RCC 7860 (cell line): ENCODE measurements around the gene PALMD.

Source experiments
- DNase-seq: peaks from one replicate; pipeline ENCODE4 v3.0.0-alpha.2; 2015; ENCODE audit warnings: low spot score
- FAIRE-seq: peaks from 2 replicates; lab custom pipeline; 2012; peaks lifted over from hg19 to GRCh38; lab: Jason Lieb, UNC

Gene PALMD

DNA sequence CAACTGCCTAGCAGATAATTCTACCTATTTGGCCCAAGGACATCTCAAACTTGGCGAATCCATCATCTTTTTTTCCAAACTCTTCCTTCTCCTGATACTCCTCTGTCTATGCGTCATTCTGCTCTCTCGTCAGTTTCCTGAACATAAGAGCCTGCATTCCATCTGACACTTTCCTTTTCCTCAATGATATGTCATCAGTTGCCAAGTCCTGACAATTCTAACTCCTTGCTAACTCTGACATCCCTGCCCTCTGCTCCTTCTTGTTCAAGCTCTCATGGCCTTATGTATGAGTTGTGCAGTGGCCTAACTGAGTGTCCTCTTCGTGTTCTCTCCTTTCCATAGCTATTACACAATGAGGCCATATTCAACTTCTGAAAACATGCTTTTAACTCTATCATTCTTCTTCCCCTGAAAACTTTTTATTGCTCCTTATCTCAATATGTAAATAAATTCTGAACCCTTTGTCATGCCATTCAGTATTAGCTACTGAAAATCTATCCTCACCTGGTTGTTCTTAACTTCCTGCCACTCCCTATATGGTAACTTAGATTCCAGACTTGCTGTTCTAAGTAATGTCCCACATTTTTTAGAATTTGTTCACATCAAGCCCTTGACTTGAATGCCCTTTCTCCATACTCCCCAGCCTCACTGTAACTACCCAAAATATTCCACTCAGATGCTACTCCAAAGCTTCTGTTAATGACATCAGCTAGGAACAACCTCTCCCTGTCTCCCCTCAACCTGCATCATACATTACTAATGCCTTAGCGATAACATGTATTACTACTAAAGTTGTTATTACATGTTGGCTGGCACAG, 11.5 kb downstream of the PALMD start:
- FAIRE-seq: no peak
- no peak for DNase-seq

DNA sequence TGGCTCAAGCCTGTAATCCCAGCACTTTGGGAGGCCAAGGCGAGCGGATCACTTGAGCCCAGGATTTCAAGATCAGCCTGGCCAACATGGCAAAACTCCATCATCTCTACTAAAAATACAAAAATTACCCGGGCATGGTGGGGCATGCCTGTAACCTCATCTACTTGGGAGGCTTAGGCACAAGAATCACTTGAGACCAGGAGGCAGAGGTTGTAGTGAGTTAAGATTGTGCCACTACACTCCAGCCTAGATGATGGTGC, 12.0 kb downstream of the PALMD start:
- no peak for FAIRE-seq
- no peak for DNase-seq

DNA sequence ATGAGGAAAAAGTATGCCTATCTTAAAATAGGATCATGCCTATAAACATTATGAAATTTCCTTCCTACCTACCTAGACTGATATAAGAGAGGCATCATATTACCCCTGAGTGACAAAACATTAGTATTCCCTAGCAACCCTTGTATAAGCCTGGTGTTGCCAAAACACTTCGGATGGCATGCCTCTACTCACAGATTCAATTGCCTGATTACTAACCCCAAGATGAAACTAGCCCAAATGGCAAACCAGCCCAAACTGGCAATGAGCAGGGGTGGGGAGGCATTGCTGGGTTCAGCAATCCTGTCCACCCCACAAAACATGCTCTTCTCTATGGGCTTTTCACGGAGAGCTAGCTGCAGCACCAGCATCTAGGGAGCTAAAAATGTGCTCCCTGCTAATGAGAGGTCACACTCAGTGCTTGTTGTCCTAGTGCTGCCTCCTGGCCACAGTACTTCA, 13.9 kb downstream of the PALMD start:
- no peak for DNase-seq
- no peak for FAIRE-seq

DNA sequence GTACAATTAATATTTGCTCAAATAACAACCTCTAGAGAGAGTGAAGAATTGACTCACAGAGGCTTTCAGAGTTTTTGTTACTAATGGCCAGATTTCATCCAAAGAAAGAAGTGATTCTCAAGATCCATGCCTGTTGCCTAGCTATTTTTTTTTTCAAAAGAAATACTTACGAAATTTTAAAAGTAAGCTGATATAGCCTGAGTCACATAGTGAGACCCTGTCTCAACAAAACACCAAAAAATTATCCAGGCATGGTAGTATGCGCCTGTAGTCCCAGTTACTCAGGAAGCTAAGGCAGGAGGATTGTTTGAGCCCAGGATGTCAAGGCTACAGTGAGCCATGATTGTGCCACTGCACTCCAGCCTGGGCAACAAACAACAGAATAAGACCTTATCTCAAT, 14.6 kb downstream of the PALMD start:
- no peak for FAIRE-seq

DNA sequence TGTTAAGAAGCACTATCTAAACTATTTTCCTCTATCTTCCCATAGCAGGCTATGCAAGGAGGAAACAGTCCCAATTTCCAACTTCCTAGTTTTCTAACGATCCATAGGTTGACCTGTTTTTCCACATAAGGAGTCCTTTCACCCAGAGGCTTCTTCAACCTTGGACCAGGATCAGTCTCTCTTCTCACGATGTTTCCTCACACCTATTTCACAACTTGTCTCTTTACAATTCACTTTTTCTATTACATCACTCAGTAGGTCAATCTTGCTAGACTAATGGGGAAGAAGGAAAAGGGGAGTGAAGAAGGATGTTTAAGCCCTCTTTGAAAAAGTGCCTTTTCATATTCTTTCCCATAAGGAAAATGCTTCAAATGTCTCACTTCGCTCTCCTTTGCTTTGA, 15.9 kb downstream of the PALMD start:
- DNase-seq (no peak), FAIRE-seq (no peak)

More for the DNA sequence above, 14.6 kb downstream of the PALMD start:
- DNase-seq: no peak

DNA sequence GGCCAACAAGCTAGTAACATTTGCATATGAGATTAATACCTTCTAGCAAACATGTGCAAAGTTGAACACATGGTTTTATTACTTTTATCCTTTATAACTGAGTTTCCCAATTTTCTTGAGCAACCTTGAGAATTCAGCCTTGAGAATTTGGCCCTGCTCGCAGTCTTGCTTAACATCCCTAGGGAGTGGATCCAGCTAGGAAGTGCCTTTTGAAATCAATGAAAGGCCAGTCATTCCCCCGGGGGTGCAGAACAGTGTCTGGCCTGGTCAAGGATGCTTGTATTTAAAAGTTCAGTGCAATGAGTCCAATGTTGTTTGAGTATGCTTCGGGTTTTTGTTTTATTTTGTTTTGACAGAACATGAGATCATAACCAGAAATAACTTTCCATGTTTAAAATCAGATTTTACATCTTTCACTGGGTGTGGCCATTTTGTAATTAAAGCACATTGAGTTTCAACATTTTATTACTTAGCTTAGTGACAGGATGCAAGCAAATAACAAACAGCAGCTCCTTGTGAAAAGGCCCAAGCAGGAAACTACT, 16.7 kb downstream of the PALMD start:
- no peak for DNase-seq
- no peak for FAIRE-seq

DNA sequence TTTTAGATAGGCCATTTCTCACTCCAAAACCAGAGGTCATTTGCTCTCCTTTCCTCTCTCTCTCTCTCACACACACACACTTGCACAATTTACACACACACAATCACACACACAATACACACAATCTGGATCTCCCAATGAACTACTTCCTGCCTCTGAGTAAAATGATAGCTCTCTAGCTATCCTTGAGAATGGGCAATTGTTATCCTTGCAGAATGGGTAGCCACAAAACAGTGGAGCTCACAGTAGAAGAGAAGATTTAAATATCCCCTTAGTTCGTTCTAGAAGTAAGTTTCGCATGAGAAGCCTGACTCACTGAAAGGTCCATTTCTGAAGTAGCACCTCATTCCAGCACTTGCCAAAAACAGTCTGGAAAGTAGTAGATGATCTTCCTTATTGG, 17.6 kb downstream of the PALMD start:
- no peak for FAIRE-seq
- no peak for DNase-seq

DNA sequence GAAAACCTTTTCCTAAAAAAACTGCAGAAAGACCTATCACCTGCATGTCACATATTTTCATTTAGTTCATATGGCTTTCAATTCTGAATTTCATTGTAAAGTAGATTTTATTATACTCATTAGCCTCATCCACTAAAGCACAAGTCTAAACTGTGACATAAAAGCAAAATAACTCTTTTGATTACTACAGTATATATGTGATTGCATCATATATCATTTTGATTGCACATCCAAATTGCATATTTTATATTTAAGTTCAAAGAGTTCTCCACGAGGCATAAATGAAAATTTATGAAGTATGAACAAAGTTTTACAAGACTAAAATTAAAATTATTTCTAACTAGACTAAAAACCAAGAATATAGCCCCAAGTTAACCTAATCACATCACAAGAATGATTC, 19.3 kb downstream of the PALMD start:
- DNase-seq: no peak
- FAIRE-seq: no peak

DNA sequence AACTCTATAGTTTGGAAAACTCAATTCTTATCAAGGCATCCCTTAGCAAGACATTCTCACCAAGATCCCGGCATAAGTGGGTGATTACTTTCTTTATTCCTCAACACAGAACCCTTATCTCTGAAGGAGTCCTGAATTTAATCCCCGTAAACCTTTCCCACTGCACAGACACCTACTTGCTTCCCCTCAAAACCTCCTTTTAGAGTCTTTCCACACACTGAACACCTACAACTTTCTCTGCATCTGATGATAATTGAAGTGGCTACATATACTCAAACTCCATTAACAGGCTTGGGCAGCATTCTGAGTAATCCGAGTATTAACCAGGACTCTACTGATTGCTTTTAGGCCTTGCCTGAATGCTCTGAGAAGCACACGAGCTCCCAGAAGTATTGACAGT, 23.5 kb downstream of the PALMD start:
- no peak for FAIRE-seq
- DNase-seq: no peak

DNA sequence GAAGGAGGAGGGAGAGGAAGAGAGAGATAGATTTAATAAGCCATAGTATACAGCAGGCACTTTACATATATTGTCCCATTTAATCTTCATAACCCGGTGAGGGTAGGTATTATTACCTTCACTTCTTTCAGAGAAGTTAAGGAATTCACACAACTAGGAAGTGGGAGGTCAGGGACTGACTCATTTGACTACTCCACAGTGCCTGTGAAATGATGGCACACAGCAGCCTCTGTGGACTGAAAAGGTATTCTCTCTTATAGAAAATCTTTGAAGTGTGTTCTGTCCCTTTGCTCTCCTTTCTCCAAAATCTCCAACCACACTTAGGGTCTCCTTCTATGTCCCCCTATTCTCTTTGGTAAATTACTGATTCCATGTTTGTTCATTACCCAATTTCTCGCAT, 23.9 kb downstream of the PALMD start:
- DNase-seq: no peak
- no peak for FAIRE-seq

DNA sequence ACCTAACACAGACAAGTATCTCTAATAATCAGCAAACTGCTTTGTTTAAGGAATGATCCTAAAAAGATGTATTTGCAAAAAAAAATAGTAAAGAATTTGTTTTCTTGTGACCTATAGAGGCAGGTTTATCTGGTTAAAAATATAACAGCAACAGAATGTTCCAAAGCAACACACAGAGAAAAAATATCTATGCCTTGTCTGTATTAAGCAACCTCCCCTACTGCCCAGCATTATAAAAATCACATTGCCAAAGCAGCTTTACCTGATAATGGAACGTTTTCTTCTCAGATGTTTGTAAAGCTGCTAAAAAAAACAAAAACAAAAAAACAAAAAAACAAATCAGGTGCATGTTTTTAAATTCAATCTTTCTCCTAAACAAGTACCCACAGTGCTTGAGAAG, 24.7 kb downstream of the PALMD start:
- DNase-seq (no peak), FAIRE-seq (no peak)

DNA sequence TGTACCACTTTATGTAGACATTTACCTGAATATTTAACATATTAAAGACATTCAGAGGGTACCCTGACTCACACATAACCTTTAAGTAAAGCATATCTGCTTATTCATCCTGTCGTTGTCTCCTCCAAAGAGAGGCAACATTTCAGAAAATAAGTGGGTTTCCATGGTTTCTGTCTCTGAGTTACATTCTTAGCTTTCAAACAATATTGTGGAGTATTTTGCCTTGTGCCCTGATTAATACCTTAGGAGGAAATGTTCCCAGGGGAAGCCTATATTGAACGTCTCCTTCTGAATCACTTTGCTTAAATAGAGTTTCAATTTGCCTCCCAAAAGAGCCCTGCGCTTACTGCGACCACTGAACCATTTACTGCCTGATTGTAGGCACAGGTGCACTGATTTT, 26.1 kb downstream of the PALMD start:
- DNase-seq: no peak
- FAIRE-seq: no peak

DNA sequence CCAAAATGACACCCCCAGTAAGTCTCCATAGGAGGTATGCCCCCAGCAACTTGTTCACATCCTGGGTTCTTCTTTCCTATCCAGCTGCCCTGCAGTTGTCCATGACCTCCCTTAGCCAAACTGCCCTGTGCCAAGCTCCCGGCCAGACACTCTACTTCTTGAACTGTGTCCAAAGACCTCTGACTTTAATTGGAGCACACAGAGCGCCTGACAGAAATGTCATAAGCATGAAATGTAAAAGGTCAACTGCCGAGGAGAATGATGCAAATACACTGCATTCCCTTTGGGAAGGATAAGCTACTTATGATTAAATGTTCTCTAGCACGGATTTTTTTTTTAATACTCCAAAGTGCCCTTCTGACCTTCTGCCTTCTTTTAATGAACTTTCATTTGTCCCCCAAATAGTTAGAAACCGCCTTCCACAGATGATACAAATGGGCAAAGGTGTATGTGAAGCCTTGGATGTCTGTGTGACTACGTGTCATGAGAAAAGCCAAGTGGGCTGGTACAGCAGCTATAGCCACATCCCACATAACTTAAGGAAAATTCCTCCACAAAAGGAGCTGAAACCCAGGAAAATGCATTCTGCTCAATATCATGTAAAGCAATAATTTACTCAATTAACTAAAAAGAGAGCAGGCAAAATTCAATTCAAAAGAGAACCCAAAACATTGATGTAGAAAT, 26.8 kb downstream of the PALMD start:
- DNase-seq: no peak
- no peak for FAIRE-seq

DNA sequence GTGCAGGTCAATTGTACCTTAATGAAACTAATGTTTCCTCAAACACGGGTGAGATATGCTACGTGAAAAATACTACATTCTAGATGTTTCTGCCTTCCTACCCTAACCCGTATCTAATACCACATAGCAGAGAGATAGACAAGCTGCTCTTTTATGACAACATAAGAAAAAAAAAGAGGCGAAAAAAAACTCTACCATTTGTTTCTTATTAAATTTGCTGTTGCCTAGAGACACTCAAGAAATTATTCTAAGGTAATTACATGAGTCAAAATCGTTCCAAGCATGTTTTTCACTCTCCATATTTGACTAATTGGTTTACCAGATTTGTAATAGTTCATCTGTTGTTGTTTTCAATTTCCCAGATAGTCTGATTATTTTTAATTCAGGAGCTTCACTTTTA, 27.4 kb downstream of the PALMD start:
- DNase-seq: no peak
- FAIRE-seq: no peak

DNA sequence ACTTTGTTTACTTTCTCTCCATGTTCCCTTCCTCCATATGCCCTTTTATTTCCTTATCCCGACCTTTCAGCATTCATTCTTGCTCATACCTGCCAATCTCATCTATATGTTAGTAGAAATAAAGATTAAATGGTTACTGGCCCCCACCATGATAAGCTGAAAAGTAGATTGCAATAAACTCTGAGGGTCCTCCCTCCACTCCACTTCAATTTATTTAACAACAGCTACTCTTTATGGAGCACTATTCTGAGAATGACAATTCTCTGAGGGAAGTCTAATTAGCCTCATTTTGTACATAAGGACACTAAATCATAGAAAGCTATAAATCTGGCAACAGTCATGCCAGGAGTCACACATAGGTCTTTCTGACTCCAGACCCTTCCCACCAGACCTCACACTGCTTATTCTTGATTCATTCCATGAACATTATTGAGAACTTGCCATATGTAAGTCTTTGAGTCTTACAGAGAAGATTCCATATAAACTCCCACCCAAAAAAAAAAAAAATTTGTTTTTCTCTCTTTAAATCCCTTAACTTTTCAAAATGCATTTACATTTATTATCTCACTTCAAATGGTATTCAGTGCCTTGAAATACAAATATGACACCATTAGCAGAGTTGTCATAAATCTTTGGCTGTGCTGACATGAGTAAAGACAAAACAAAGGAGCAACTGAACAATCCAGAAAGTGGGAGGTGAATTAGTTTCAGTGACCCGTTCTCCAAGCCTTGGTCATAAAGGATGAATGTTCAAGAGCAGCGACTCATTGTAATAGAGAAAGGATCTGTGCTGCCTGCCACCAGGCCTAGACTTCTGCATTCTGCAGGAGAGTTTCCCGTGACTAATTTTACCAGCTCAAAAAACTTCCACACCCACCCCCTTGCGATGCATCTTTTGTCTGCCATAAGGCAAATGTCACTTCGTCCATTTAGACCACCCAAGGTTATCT, 28.5 kb downstream of the PALMD start:
- FAIRE-seq: no peak
- DNase-seq: peak; percentile 8

DNA sequence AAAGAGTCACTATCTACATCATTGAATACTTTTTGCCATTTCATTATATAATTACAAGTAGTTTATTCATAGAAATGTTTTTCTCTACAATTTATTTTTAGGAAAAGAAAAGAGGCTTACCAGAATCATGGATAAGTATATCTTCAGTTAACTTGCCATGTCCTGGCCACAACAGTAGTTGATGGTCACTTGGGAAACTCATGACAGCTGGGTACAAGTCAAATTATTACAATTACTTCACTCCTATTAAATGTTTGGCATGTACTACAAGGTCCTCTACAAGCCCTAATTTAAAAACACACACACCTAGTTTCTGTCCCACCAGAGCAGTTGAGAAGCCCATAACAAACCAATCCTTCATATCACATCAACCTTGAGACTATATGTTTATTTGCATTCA, 29.4 kb downstream of the PALMD start:
- DNase-seq: no peak
- FAIRE-seq: no peak

DNA sequence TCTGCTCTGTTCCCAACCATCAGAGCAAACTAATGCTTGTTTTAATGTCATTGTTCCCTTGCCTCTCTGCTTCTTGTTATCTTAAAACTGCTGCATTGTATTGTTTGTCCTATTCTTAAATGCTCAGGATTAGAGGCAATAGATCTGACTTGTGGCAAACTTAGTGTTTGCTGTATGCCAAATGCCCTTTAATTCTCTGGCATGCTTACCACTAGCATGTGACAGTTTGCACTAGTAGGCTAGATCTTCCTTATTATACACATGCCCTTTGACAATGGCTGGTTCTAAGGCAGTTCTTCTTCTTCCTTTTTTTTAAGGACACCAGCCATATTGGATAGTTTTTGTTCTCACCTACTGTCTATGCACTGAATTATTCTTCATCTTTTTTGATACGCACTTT, 30.1 kb downstream of the PALMD start:
- FAIRE-seq (no peak), DNase-seq (no peak)

DNA sequence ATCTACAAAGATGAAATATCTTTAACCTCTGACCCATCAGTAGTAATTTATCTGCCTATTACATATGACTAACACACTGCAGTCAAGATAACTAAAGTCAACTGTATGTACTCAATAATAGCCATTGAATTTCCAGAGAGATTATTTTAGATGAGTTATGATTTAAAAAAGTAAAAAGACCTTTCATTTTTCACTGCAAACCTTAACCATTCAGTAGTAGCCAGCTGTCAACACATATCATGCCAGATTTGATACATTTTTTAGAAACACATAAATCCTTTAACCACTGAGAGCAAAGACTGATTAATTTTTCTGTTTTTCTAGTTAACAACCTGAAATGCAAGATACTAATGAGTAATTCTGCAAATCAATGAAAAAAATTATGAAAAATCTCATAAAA, 31.0 kb downstream of the PALMD start:
- no peak for FAIRE-seq
- DNase-seq: no peak

DNA sequence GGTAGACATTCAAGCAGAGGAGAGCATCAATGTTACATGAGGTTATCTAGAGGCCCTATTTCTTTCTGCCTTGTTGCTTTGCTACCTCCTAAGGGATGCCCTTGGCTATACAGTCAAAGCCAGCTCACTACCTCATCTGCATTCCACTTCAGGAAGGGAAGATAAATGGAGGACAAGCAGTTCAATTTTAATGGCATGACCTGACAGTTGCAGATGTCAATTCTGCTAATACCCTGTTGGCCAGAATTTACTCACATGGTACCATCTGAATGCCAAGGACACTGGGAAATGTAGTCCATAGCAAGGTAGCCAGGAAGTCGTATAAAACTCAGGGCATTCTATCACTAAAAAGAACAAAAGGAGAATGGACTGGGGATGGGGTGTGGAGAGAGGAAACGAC, 31.5 kb downstream of the PALMD start:
- no peak for FAIRE-seq
- no peak for DNase-seq

DNA sequence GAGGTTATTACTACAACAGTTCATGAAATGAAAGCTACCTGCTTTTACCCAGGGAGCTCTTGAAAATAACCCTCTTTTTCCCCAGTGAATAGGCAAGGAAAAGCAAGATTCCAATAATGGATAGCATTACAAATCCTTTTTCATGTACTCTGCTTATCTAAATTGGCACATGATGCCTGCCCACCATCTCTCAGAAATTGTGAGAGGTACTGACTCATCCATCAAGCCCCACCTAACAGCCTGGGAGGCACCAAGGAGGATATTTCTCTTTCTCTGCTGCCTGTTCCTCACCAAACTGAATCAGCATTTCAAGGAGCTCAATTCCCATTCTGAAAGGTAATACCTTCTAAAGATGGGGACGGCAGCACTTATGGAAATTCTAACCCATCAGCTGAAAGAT, 34.4 kb downstream of the PALMD start:
- DNase-seq (no peak), FAIRE-seq (no peak)

DNA sequence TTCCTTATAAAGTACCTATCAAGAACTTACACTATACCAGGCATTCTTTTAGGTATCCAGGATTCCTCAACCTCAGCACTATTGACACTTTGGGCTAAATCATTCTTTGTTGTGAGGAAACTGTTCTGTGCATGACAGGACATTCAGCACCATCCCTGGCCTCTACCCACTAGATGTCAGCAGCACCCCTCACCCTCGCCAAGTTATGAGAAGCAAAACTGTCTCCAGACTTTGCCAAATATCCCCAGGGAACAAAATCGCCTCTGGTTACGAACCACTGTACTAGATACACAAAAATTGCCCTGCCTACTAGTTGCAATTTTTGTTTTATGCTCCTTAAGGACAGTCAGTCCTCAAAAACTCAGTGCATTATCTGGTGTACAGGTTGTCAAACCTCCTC, 35.7 kb downstream of the PALMD start:
- DNase-seq (no peak), FAIRE-seq (no peak)
